Osteocyte (in vitro differentiated cells): Measurements from ENCODE around the gene ALKBH5. TPM values are rescaled to one million over a fixed set of nuclear protein-coding genes. Genes with fewer than 3 reads are reported as not detected.

Experiments
- DNase-seq: peaks from one replicate; pipeline ENCODE4 v3.0.0; 2021; ENCODE audit warnings: mixed read lengths; ENCODE audit not compliant: unreplicated experiment; ENCODE audit errors: extremely low spot score
- H3K27ac Mint-ChIP-seq: one replicate; pipeline ENCODE4 v1.8.0; 2021; ENCODE audit warnings: mild to moderate bottlenecking, mixed read lengths; ENCODE audit not compliant: unreplicated experiment
- H3K27me3 Mint-ChIP-seq: one replicate; pipeline ENCODE4 v1.8.0; 2021; ENCODE audit warnings: mixed read lengths; ENCODE audit not compliant: unreplicated experiment
- H3K36me3 Mint-ChIP-seq: one replicate; pipeline ENCODE4 v1.8.0; 2021; ENCODE audit warnings: mixed read lengths; ENCODE audit not compliant: unreplicated experiment
- H3K4me1 Mint-ChIP-seq: one replicate; pipeline ENCODE4 v1.8.0; 2021; ENCODE audit warnings: mixed read lengths; ENCODE audit not compliant: unreplicated experiment
- H3K4me3 Mint-ChIP-seq: one replicate; pipeline ENCODE4 v1.8.0; 2021; ENCODE audit warnings: mild to moderate bottlenecking, moderate library complexity, mixed read lengths; ENCODE audit not compliant: unreplicated experiment
- H3K9me3 Mint-ChIP-seq: one replicate; pipeline ENCODE4 v1.8.0; 2021; ENCODE audit warnings: mixed read lengths; ENCODE audit not compliant: unreplicated experiment
- CTCF ChIP-seq: fragments of 200-600 bp; sonication (generic); IDR thresholded peaks from 2 replicates; pipeline ENCODE4 v1.5.0; 2021; ENCODE audit warnings: antibody characterized with exemption, mild to moderate bottlenecking, moderate library complexity
- total RNA-seq: library from RNA; stranded (reverse); gene quantifications from 2 replicates; pipeline ENCODE4 v1.2.1, GENCODE V29; 2021

ALKBH5 gene
- total RNA-seq, 1 donor from 2014 or later: 89.4 TPM

GRCh38 chr17:18143044-18143936 is 40.3 kb upstream of the ALKBH5 start:
- DNase-seq: no peak
- no peak overlapping the region for H3K27ac Mint-ChIP-seq
- TF ChIP-seq CTCF: peak; percentile 31
- no peak overlapping the region for H3K4me3 Mint-ChIP-seq
- no peaks in the 10 kb centered on the region for H3K27me3 Mint-ChIP-seq
- H3K9me3 Mint-ChIP-seq: no peaks in the 10 kb centered on the region
- H3K4me1 Mint-ChIP-seq: no peaks in the 10 kb centered on the region
- no peaks in the 10 kb centered on the region for H3K36me3 Mint-ChIP-seq

- Mint-ChIP-seq H3K36me3 (no peaks in the 10 kb centered on the region), H3K27ac (no peak overlapping the region), H3K9me3 (no peaks in the 10 kb centered on the region), H3K4me3 (no peak overlapping the region), H3K4me1 (no peaks in the 10 kb centered on the region), H3K27me3 (no peaks in the 10 kb centered on the region)
- no peak for DNase-seq
- no peak for TF ChIP-seq CTCF
Observed at GRCh38 chr17:18144261-18144660, 39.4 kb upstream of the ALKBH5 start.

GRCh38 chr17:18144855-18145254 is 38.8 kb upstream of the ALKBH5 start:
- no peaks in the 10 kb centered on the region for H3K9me3 Mint-ChIP-seq

GRCh38 chr17:18145811-18146210 is 37.8 kb upstream of the ALKBH5 start:
- H3K27ac Mint-ChIP-seq: no peak overlapping the region
- no peak for DNase-seq
- no peak for TF ChIP-seq CTCF
- no peak overlapping the region for H3K4me3 Mint-ChIP-seq
- H3K9me3 Mint-ChIP-seq: no peaks in the 10 kb centered on the region
- H3K4me1 Mint-ChIP-seq: no peaks in the 10 kb centered on the region
- H3K36me3 Mint-ChIP-seq: no peaks in the 10 kb centered on the region
- no peaks in the 10 kb centered on the region for H3K27me3 Mint-ChIP-seq

More at GRCh38 chr17:18144855-18145254, 38.8 kb upstream of the ALKBH5 start:
- no peak for TF ChIP-seq CTCF
- DNase-seq: no peak
- Mint-ChIP-seq H3K27ac (no peak overlapping the region), H3K36me3 (no peaks in the 10 kb centered on the region), H3K4me1 (no peaks in the 10 kb centered on the region), H3K4me3 (no peak overlapping the region), H3K27me3 (no peaks in the 10 kb centered on the region)

GRCh38 chr17:18146259-18146658 is 37.4 kb upstream of the ALKBH5 start:
- Mint-ChIP-seq H3K4me3 (no peak overlapping the region), H3K9me3 (no peaks in the 10 kb centered on the region)

More at GRCh38 chr17:18146259-18146658, 37.4 kb upstream of the ALKBH5 start:
- H3K4me1 Mint-ChIP-seq: no peaks in the 10 kb centered on the region
- TF ChIP-seq CTCF: no peak
- no peak overlapping the region for H3K27ac Mint-ChIP-seq
- H3K36me3 Mint-ChIP-seq: no peaks in the 10 kb centered on the region
- H3K27me3 Mint-ChIP-seq: no peaks in the 10 kb centered on the region
- DNase-seq: no peak
